HL-60/S4 treated with retinoic acid at 250 ng/mL for 4 days and 3 days (cell line): ENCODE measurements around the gene KIRREL3.

ENCODE experiments used
- in situ Hi-C: fragments of 300-500 bp; cut with MboI; formaldehyde crosslinking; loops from 2 replicates; pipeline ENCODE4 v1.7.0; 2022; ENCODE audit warnings: low sequenced_read_pairs

The KIRREL3 gene

DNA sequence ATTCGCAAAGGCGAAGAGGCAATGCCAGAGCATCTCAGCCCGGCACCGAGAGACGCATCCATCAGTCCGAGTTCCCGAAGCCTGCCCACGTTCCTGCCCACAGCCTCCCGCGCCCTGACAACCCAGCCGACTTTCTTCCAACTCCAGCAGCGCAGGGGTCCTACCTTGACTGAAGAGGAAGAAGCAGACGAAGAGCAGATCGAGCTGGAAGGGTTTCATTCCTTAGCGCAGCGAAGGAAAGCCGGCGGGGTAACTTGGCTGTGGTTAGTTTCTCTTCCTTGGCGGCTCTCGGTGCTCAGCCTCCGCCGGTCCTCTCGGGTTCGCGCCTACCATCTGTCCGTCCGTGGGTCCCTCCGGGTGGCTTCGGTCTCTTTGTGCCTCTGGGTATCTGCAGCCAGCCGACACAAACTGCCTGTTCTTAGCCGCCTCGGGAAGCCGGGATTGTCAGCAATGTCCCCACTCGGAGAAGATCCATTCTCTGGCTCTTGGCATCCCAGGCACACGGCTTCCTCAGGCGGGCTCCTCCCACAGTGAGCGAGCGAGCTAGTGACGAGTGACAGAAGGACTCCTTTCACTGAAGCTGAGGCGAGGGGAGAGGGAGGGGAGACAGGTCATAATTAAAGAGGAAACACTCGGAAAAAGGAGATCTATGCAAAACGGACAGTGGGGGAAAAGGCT is at the start of gene KIRREL3:
KIRREL3 (minus strand) TSS at position 480 of the 678 bp plus-strand sequence.
- in situ Hi-C loops: no loop called here

- in situ Hi-C loops: no loop called here
Measured at GRCh38 chr11:127050186-127050585, 49.6 kb upstream of the KIRREL3 start.

DNA sequence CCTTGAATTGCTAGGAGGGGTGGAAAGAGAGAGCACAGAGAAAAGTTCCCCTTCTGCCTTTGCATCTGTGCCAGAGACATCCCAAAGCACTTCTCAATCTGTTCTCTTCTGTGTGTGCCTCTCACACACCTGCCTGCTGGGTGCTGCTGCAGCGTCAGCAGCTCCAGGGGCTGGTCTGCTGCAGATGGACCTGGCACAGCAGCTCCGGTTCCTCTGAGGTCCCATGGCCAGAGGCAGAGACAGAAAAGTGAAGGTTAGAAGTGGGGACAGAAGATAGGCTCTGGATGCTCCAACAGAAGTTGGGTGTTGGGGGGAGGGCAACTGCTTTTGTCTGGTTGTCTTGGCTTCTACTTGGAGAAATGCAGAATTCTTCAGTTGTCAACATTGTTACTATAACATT is 48.9 kb upstream of the KIRREL3 start:
- in situ Hi-C loops: no loop called here

DNA sequence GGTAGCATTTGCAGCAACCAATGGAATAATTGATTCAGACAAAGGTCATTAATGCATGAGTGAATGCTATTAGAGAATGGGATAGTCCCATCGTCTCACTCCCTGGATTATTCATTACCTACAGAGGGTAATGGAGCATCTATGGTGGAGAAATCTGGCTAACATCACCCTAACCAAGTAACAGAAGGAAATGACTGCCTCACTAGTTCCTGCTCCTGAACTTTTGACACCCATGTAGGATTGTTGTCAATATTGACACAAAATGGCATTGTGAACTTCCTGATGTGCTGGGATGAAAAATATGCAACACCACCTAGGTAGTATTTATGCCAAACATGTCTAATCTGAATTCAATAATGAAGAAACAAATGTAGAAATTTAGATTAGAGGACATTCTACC is 44.0 kb upstream of the KIRREL3 start:
- in situ Hi-C loops: no loop called here

- in situ Hi-C loops: no loop called here
Measured at GRCh38 chr11:127042445-127042844, 41.9 kb upstream of the KIRREL3 start.

DNA sequence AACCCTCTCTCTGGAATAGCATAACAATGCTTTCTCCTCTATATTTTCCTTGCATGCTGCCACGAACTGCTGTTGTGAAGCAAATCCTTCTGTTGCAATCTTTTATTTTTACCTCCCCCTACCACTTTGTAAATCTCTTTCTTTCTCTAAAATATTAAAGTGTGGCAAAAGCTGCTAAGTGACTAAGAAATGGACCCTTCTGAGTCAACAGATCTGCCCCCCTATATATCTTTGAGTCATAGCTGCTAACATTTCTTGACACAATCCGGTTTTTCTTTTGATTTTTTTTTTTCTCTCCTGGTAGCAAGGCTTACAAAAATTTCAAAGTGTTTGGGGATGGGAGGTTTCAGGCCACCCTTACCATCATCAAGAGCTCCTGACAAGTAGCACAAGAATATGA is 39.0 kb upstream of the KIRREL3 start:
- in situ Hi-C loops: no loop called here

GRCh38 chr11:127037596-127037995 is 37.0 kb upstream of the KIRREL3 start:
- in situ Hi-C loops: no loop called here

DNA sequence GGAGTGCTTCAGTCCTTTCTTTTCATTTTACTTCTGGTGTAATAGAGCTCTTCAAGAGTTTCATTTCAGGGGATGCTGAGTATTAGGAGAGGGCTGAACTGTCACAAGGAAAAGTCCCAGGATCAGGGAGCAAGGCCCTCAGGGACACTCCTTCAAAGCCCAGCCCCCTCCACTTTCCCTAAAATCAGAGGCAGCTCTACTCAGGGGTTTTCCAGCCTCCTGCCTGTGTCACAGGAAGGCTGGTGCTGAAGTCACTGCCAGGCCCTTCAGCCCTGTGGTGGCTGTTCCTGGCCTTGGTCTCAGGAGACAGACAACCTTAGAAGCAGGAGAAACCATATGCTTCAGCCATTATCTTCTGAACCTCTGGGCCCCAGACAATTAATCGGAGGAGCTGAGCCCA is 36.4 kb upstream of the KIRREL3 start:
- in situ Hi-C loops: no loop called here

- in situ Hi-C loops: no loop called here
Measured at GRCh38 chr11:127035824-127036223, 35.3 kb upstream of the KIRREL3 start.

- in situ Hi-C loops: no loop called here
Measured at GRCh38 chr11:127034973-127035372, 34.4 kb upstream of the KIRREL3 start.

- in situ Hi-C loops: no loop called here
Measured at GRCh38 chr11:127028648-127029047, 28.1 kb upstream of the KIRREL3 start.

DNA sequence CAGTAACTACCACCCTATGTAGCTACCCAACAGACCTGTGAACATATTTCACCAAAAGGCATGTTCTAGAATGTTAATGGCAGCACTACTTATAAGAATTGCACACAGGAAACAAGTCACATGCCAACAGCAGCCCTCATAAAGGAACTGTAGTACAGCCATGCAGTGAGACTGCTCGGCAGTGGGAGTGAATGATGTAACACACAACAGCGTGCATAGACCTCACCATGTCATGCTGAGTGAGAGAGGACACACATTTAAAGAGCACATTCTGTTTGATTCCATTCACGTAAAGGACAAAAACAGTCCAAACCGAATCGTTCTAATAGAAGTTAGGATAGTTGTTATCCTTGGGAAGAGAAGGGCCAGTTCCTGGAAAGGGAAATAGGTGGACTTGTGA is 27.2 kb upstream of the KIRREL3 start:
- in situ Hi-C loops: no loop called here

DNA sequence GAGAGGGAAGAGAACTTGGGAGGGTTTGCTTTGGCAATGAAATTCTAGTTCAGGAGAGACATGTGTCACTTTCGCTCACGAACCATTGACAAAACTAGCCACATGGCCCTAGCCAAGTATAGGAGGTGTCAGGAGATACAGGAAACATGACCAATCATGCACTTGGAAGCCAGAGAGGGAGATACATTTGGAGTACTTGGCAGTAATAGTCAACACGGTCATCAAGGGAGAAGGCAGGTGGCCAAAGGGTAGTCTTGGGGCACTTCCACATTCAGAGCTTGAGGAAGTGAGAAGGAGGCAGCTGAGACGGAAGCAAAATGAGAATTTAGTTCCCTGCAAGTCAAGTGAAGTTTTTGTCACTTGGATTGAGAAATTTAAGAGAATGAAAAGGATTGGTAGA is 26.4 kb upstream of the KIRREL3 start:
- in situ Hi-C loops: no loop called here

GRCh38 chr11:127023991-127024390 is 23.4 kb upstream of the KIRREL3 start:
- in situ Hi-C loops: no loop called here

- in situ Hi-C loops: no loop called here
Measured at GRCh38 chr11:127018683-127019279, 18.2 kb upstream of the KIRREL3 start.

DNA sequence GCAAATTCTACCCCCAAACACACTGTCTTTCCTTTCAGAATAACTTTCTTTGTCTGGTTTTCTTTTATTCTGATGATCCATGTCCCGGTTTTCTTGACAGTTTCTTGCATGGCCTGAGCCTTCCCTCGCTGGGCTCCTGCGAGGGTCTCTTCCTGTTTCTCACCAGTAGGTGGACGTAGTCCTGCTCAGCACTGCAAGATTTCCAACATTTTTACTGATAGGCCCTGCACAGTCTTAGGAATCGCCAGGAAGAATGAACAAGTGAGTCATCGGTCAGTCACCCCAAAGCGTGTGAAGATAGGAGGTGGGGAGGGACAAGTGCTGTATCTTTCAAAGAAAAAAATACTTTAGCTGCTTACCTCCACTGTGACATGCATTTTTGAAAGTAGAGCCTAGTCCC is 16.9 kb upstream of the KIRREL3 start:
- in situ Hi-C loops: no loop called here

DNA sequence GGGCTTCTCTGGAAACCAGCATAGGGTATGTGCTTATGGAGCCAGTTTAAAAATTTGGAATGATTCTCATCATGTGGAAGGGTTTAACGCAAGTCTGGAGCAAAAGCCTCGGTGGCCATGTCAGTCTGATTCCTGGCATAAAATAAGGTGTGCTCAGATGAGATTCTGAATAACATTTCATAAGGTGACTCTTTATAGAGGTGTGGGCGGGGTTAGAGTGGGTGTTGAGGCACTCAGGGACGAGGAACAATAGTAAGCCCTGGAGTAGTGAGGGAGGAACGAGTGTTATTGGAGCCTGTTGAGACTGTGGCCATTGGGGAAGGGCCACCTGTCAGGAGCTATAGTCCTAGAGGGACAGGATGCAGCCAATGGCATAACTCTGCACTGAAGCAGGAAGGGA is 13.0 kb upstream of the KIRREL3 start:
- in situ Hi-C loops: no loop called here

GRCh38 chr11:127006311-127006710 is 5.7 kb upstream of the KIRREL3 start:
- in situ Hi-C loops: no loop called here

DNA sequence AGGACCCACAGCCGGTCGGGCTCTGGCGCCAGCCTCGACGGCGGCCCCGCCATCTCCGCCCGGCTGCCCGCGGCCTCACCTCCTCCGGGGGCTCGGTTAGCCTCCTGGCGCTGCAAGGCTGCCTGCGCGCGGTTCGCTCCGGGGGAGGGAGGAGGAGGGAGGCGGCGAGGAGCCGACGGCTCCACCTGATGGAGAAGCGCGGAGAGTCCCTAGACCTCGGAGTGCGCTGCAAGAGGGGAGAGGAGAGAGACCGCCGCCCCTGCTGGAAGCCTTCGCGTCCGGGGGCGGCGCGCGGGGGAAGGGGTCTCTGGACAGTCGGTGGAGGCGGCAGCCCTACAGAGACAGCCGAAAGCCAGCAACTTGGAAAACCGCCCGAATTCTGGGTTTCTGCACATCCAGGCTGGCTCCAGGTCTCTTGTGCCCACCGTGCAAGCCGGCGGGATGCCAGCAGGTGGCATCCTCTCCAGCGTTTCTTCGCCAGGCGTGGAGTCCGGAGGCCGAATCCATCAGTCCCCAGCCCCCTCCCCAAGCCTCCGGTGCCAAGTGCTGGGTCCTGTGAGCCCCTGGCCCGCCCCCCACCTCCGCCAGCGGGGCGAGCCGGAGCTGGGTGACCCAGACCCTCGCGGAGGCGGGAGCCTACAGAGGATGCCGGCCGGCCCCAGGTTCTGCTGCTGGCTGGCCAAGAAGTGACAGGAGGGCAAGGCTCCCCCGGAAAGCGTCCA is 2.9 kb upstream of the KIRREL3 start:
- in situ Hi-C loops: no loop called here

GRCh38 chr11:127002669-127003259 is 2.2 kb upstream of the KIRREL3 start:
- in situ Hi-C loops: no loop called here

DNA sequence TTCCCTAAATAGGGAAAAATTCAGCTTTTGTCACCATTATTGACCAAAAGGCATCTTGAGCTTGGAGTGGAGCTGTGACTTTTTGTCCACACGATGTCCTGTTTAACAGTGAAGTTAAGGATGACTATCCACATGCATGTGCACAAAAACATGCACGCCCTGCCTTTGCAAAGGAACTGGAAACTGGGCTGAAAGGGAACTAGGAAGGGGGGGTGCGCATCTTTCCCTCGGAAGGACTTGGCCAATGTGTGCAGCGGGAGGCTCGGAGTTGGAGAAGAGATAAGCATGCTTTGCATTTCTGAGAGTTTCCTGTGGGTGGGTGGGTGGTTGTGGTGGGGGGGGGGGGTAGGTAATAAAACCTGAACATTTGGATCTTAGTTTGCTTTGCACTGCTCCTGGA is 411 bp upstream of the KIRREL3 start:
- in situ Hi-C loops: no loop called here

DNA sequence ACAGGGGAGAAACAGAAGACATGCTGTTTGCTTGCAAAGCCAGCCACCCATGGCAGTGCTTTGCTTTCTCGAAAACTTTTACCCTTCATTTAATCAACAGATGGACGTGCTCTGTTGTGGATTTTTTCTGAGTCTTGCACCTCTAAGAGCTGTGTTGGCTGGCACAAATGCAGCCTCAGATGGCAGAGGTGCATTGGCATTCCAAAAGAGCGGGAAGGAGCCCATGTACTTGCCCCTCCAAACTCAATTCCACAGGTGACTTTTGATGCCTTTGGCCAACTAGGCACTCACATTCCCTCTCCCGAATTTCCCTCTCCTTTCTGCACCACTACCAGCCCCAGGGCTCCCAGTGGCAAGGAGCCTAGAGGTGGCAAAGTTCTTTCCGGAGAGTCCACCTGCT is 1.2 kb downstream of the KIRREL3 start:
- in situ Hi-C loops: loop anchor here (25.0 kb wide), 2 partner anchors 562 to 687 kb away; partner anchors contain the start of gene DCPS
